Tibial nerve (tissue), 4 donors: Measurements from ENCODE around the gene HENMT1. TPM values are rescaled to one million over a fixed set of nuclear protein-coding genes. Genes with fewer than 3 reads are reported as not detected.

Experiments used
- DNase-seq, 2 donors: peaks; one replicate each; pipeline ENCODE4 v3.0.0-alpha.2; 2019; ENCODE audit warnings: low spot score in 2 of 2
- H3K27ac ChIP-seq, 4 donors: fragments of 200-600 bp; sonication (generic) in 3 of 4; one replicate each; pipeline ENCODE4 v1.5.1; 2017 to 2019; ENCODE audit warnings: mild to moderate bottlenecking in 1 of 4
- H3K27me3 ChIP-seq, 2 donors: fragments of 200-600 bp; sonication (generic) in 1 of 2; one replicate each; pipeline versions ENCODE4 v1.5.1 to v1.6.0; 2017 to 2019
- H3K36me3 ChIP-seq, 3 donors: fragments of 200-600 bp; sonication (generic); one replicate each; pipeline ENCODE4 v1.5.1; 2018 to 2019
- H3K4me1 ChIP-seq, 4 donors: fragments of 200-600 bp; sonication (generic) in 3 of 4; one replicate each; pipeline ENCODE4 v1.5.1; 2017 to 2019
- H3K4me3 ChIP-seq, 4 donors: fragments of 200-600 bp; sonication (generic) in 3 of 4; one replicate each; pipeline ENCODE4 v1.5.1; 2017 to 2019; ENCODE audit warnings: mild to moderate bottlenecking in 1 of 4, moderate library complexity in 1 of 4
- H3K9me3 ChIP-seq, 4 donors: fragments of 200-600 bp; sonication (generic) in 3 of 4; one replicate each; pipeline ENCODE4 v1.5.1; 2017 to 2019
- EP300 ChIP-seq, 2 donors: sonication (generic); formaldehyde crosslinking; IDR thresholded peaks; one replicate each; pipeline ENCODE4 v1.6.1; 2017; ENCODE audit warnings: antibody characterized with exemption in 2 of 2, mild to moderate bottlenecking in 1 of 2
- POLR2A ChIP-seq, 2 donors: fragments of 450-650 bp; IDR thresholded peaks; one replicate each; pipeline ENCODE4 v1.6.1; 2017; ENCODE audit warnings: antibody characterized with exemption in 2 of 2, mild to moderate bottlenecking in 2 of 2, moderate library complexity in 2 of 2
- WGBS, 2 donors: methylation state at CpG; one replicate each; pipeline ENCODE4 v1.1.5; 2018; 5-methylcytosine and 5-hydroxymethylcytosine counted together
- total RNA-seq, 4 donors: library from RNA; depleted of rRNA; stranded (reverse); fragments of >200 nt; gene quantifications; one replicate each; pipeline ENCODE4 v1.1.0, GENCODE V29; 2016
- TF ChIP-seq, protein P1 (sequence below), 5 experiments: fragments of 200-600 bp in 3 of 5; fragments of 450-650 bp in 2 of 5; sonication (generic) in 3 of 5; IDR thresholded peaks; one replicate each; pipeline ENCODE4 v1.5.1; 2016 to 2019; ENCODE audit warnings: antibody characterized with exemption in 5 of 5, mild to moderate bottlenecking in 3 of 5, moderate library complexity in 2 of 5

HENMT1 gene
- total RNA-seq, 4 donors from 2014 or later = 1.2 to 3.7 (median 2.4) TPM

DNA sequence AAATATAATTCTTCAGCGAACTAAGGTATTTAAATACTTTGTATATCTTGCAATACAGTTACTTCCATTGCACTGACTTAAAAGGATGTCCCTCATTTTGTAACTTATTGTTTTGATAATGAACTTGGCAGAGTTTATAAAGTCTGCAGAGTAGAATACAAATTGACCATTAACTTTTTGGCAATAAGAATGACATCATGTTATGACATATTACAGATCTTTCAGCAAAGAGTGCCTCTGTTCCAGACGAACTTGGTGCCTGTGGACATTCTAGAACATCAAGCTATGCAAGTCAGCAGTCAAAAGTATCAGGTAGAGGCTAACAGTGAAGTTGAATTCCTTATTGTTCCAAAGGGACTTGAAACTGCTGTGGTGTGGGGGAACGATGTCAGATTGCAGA is 32.9 kb downstream of the HENMT1 start:
- Histone ChIP-seq H3K27me3 (no peaks in the 10 kb centered on the region), H3K9me3 (no peaks in the 10 kb centered on the region), H3K27ac (no peak overlapping the region), H3K4me3 (no peak overlapping the region), H3K4me1 (peaks cover 0 to 26% (median 2%) of the 10 kb centered on the region in 4 donors), H3K36me3 (peaks cover 0 to 34% (median 0%) of the 10 kb centered on the region in 3 donors)
- TF ChIP-seq EP300 (IDR thresholded peaks at IDR 0.05) (no peak), POLR2A (IDR thresholded peaks at IDR 0.05) (no peak)
- TF ChIP-seq, protein P1, sequence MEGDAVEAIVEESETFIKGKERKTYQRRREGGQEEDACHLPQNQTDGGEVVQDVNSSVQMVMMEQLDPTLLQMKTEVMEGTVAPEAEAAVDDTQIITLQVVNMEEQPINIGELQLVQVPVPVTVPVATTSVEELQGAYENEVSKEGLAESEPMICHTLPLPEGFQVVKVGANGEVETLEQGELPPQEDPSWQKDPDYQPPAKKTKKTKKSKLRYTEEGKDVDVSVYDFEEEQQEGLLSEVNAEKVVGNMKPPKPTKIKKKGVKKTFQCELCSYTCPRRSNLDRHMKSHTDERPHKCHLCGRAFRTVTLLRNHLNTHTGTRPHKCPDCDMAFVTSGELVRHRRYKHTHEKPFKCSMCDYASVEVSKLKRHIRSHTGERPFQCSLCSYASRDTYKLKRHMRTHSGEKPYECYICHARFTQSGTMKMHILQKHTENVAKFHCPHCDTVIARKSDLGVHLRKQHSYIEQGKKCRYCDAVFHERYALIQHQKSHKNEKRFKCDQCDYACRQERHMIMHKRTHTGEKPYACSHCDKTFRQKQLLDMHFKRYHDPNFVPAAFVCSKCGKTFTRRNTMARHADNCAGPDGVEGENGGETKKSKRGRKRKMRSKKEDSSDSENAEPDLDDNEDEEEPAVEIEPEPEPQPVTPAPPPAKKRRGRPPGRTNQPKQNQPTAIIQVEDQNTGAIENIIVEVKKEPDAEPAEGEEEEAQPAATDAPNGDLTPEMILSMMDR (IDR thresholded peaks at IDR 0.05) = no peak
- no peak for DNase-seq
- 60 to 65% methylated on average over 3 of the region's 3 CpGs for WGBS, 2 donors

DNA sequence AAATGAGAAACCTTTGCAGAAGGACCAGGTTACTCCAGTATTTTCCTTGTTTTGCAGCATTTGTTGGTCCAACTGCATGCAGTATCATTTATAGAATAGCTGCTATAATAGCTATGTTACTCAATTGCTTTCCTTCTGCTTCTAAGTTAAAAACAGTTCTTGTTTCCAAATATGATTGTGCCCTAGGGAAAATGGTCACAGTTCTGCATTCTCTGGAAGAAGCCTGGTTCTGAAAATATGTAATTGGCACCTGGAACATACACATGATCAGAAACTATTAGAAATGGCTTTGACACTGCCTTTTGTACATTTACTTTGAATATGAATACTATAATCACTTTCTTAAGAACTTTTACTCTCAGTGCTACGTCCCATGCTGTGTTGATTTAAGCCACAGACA is 33.6 kb downstream of the HENMT1 start:
- 51 to 58% methylated on average over 1 of the region's 1 CpG for WGBS, 2 donors
- Histone ChIP-seq H3K9me3 (no peaks in the 10 kb centered on the region), H3K36me3 (peaks cover 0 to 31% (median 0%) of the 10 kb centered on the region in 3 donors), H3K27me3 (no peaks in the 10 kb centered on the region), H3K4me1 (peaks cover 0 to 26% (median 2%) of the 10 kb centered on the region in 4 donors), H3K27ac (no peak overlapping the region), H3K4me3 (no peak overlapping the region)
- TF ChIP-seq, protein P1 (IDR thresholded peaks at IDR 0.05) = no peak
- TF ChIP-seq EP300 (IDR thresholded peaks at IDR 0.05) (no peak), POLR2A (IDR thresholded peaks at IDR 0.05) (no peak)
- DNase-seq = no peak

DNA sequence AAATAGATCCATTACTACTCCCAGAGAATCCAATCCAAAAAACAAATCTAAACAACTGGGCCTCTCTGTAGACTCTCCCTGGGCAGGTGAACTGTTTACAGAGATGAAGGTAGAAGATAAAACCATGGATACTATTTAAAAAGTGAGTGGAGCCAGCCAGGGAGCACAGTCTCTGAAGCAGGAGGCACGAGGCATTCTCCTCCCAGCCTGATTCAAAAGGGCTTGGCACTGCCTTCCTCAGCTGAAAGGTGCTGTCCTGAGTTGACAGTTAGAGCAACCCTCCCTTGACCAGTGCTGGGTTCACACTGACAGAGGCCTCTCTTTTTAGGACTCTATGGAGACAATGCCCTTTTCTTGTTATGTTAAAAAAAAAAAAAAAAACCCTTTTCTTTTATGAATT is 36.8 kb downstream of the HENMT1 start:
- Histone ChIP-seq H3K27ac (peak overlapping the region in 2 of 4 donors; percentile 5 to 14), H3K4me3 (no peak overlapping the region), H3K36me3 (peaks cover 0 to 7% (median 0%) of the 10 kb centered on the region in 3 donors), H3K4me1 (peaks cover 0 to 26% (median 2%) of the 10 kb centered on the region in 4 donors), H3K9me3 (no peaks in the 10 kb centered on the region), H3K27me3 (no peaks in the 10 kb centered on the region)
- TF ChIP-seq POLR2A (IDR thresholded peaks at IDR 0.05) (no peak), EP300 (IDR thresholded peaks at IDR 0.05) (no peak)
- TF ChIP-seq, protein P1 (IDR thresholded peaks at IDR 0.05) = no peak
- no peak for DNase-seq
- 36 to 47% methylated on average over 1 of the region's 1 CpG for WGBS, 2 donors

DNA sequence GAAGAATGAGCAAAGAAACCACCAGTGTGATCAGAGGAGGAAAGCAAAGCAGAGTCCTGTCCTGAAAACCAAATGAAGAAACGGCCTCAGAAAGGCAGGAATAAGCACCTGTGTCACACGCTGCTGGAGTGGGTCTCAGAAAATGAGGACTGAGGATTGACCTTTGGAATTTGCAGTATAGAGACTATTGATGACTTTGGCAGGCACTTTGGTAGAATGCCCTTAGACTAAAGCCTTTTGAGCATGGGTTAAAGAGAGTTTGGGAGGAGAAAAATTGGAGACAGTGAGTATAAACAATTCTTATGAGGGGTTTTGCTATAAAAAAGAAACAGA is 43.2 kb downstream of the HENMT1 start:
- Histone ChIP-seq H3K27ac (no peak overlapping the region), H3K27me3 (no peaks in the 10 kb centered on the region), H3K4me3 (no peak overlapping the region), H3K4me1 (no peaks in the 10 kb centered on the region), H3K36me3 (peaks cover 0 to 43% (median 0%) of the 10 kb centered on the region in 3 donors), H3K9me3 (no peaks in the 10 kb centered on the region)
- TF ChIP-seq EP300 (IDR thresholded peaks at IDR 0.05) = no peak
- no peak for TF ChIP-seq POLR2A (IDR thresholded peaks at IDR 0.05)
- TF ChIP-seq, protein P1 (IDR thresholded peaks at IDR 0.05) = no peak
- WGBS, 2 donors = 89 to 96% methylated on average over 2 of the region's 2 CpGs
- no peak for DNase-seq

DNA sequence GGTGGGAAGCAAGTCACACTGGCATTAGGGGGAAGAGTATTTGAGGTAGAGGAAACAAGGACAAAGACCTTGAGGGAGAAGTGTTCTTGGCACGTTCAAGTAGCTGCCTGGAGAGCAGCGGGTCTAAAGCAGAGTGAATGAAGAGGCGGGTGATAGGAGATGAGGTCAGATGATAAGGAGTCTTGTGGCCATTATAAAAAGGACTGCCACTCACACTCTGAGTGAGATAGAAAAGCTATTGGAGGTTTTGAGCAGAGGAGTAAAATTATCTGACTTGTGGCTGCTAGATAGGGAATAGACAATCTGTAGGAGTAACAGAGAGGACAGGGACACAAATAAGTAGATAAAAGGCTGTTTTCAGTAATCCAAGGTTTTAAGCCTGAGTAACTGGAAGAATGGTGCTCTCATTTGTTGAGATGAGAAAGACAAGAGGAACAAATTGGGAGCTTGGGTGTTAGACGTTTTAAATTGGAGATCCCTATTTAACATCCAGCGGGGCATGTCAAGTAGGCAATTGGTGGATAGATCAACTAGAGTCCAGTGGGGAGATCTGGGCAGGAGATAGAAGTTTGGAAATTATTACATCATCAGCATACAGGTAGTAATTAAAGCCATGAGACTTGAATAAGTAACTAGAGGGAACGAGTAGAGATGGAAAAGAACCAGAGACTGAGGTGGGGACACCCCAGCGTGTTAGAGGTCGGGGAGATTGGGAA is 43.7 kb downstream of the HENMT1 start:
- no peak for DNase-seq
- Histone ChIP-seq H3K4me1 (no peaks in the 10 kb centered on the region), H3K27me3 (no peaks in the 10 kb centered on the region), H3K27ac (no peak overlapping the region), H3K9me3 (no peaks in the 10 kb centered on the region), H3K36me3 (peaks cover 0 to 48% (median 0%) of the 10 kb centered on the region in 3 donors), H3K4me3 (no peak overlapping the region)
- 91 to 94% methylated on average over 8 of the region's 8 CpGs for WGBS, 2 donors
- TF ChIP-seq, protein P1 (IDR thresholded peaks at IDR 0.05) = no peak
- TF ChIP-seq EP300 (IDR thresholded peaks at IDR 0.05) (no peak), POLR2A (IDR thresholded peaks at IDR 0.05) (no peak)
